Vagina (tissue), 2 donors: ENCODE measurements around the gene ZNF718.

Experiments used
- CTCF ChIP-seq, 3 experiments: fragments of 450-650 bp in 2 of 3; fragments of 200-600 bp in 1 of 3; sonication (generic) in 1 of 3; IDR thresholded peaks; one replicate each; pipeline ENCODE4 v1.5.1; 2017 to 2019; ENCODE audit warnings: antibody characterized with exemption in 3 of 3, mild to moderate bottlenecking in 2 of 3, moderate library complexity in 2 of 3
- POLR2A ChIP-seq, 2 donors: fragments of 450-650 bp; IDR thresholded peaks; one replicate each; pipeline ENCODE4 v1.6.1; 2017; ENCODE audit warnings: antibody characterized with exemption in 2 of 2, mild to moderate bottlenecking in 2 of 2, moderate library complexity in 2 of 2

GRCh38 chr4:205097-205756 is 80.9 kb downstream of the ZNF718 start:
- no peak for TF ChIP-seq CTCF (IDR thresholded peaks at IDR 0.05)
- TF ChIP-seq POLR2A (IDR thresholded peaks at IDR 0.05), result no peak
